Panc1 (cell line): ENCODE data around the gene FAM107B.

Experiments
- POLR2AphosphoS5 ChIP-seq: IDR thresholded peaks from 2 replicates; pipeline ENCODE4 v1.6.1; 2012; ENCODE audit warnings: mild to moderate bottlenecking, low read depth, low read length, moderate library complexity
- TCF7L2 ChIP-seq: IDR thresholded peaks from 2 replicates; pipeline ENCODE4 v1.6.1; 2011; ENCODE audit warnings: mild to moderate bottlenecking, low read depth, low read length, inconsistent platforms
- TF ChIP-seq, protein P1 (sequence below): fragments of 450-650 bp; IDR thresholded peaks from 2 replicates; pipeline ENCODE4 v1.5.1; 2017; ENCODE audit warnings: mild to moderate bottlenecking

GRCh38 chr10:14527134-14527844 is 247.4 kb downstream of the FAM107B start:
- TF ChIP-seq, protein P1, sequence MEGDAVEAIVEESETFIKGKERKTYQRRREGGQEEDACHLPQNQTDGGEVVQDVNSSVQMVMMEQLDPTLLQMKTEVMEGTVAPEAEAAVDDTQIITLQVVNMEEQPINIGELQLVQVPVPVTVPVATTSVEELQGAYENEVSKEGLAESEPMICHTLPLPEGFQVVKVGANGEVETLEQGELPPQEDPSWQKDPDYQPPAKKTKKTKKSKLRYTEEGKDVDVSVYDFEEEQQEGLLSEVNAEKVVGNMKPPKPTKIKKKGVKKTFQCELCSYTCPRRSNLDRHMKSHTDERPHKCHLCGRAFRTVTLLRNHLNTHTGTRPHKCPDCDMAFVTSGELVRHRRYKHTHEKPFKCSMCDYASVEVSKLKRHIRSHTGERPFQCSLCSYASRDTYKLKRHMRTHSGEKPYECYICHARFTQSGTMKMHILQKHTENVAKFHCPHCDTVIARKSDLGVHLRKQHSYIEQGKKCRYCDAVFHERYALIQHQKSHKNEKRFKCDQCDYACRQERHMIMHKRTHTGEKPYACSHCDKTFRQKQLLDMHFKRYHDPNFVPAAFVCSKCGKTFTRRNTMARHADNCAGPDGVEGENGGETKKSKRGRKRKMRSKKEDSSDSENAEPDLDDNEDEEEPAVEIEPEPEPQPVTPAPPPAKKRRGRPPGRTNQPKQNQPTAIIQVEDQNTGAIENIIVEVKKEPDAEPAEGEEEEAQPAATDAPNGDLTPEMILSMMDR, result no peak
- TF ChIP-seq TCF7L2 (no peak), POLR2AphosphoS5 (no peak)
